ENCODE results near the gene GRM1. TPM values are rescaled to one million over a fixed set of nuclear protein-coding genes. Genes with fewer than 3 reads are reported as not detected.

GRM1 gene
- total and polyA plus RNA-seq, 2 donors (not counting 3 experiments of a cell fraction or from before 2014, with no cell fraction given): 0.07 TPM; not detected in 1

DNA sequence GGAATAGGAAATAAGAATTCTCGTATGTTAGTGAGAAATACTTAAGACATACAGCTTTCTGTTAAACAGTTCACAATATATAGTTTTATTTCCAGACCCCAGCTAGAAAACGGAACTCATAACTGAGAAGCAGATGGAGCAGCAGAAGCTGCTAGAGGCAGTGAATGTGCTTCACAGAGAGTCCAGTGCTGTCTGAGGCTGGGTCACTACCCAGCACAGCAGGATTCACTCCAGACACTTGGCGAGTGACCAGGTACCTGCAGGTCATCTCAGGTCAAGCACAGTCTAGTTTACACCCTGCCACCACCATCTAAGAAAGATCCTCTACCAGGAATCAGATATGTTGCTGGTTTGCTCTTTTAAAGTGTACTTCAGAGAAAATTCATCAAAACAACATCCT is 271.7 kb downstream of the GRM1 start:
- no peak overlapping the region for H3K9ac ChIP-seq (replicated peaks; ENCODE audit: extremely low read depth, insufficient read depth, low read length)
- no TSS peak for BruUV-seq (replicated peaks)
- H3K4me1 ChIP-seq (ENCODE audit: control insufficient read depth, extremely low read depth, insufficient read depth, low read length): peaks cover 2% of the 10 kb centered on the region
- no peak overlapping the region for H3K4me2 ChIP-seq (ENCODE audit: insufficient read depth, low read length)
- POLR2A ChIA-PET: no interaction called here
- no peaks in the 10 kb centered on the region for H4K20me1 ChIP-seq (replicated peaks; ENCODE audit: control insufficient read depth, extremely low read depth, insufficient read depth, low read length)
- H3K27me3 ChIP-seq (ENCODE audit: control insufficient read depth in 2 of 2, insufficient read depth in 2 of 2, low read length in 2 of 2): peaks cover 0 to 2% of the 10 kb centered on the region in 2 experiments
- no peak overlapping the region for H3K27ac ChIP-seq (ENCODE audit: insufficient read depth, low read depth, low read length)
- CTCF ChIA-PET: no interaction called here
- no peak overlapping the region for H2AFZ ChIP-seq (ENCODE audit: low read depth, low read length)
- DNase-seq (ENCODE audit: low read depth, low spot score) (no peak), FAIRE-seq (no peak)
- no peaks in the 10 kb centered on the region for H3K36me3 ChIP-seq (ENCODE audit: control insufficient read depth in 2 of 2, extremely low read depth in 1 of 2, insufficient read depth in 2 of 2, low read length in 2 of 2)
- H3K4me3 ChIP-seq (replicated peaks in 1 of 3; ENCODE audit: insufficient read depth in 1 of 3, low read depth in 1 of 3, low read length in 3 of 3): no peak overlapping the region
- dilution Hi-C loops (cut with MboI; ENCODE audit: extremely low pct_ligation_motif_present, low sequenced_read_pairs): no loop called here
- H3K9me1 ChIP-seq (replicated peaks; ENCODE audit: control insufficient read depth, extremely low read depth, insufficient read depth, low read length): no peaks in the 10 kb centered on the region
- no peaks in the 10 kb centered on the region for H3K79me2 ChIP-seq (ENCODE audit: control insufficient read depth, insufficient read depth, low read length)
- TF ChIP-seq MYC (IDR thresholded peaks at IDR 0.05; ENCODE audit: low read depth, low read length): no peak
- TF ChIP-seq, protein P1, sequence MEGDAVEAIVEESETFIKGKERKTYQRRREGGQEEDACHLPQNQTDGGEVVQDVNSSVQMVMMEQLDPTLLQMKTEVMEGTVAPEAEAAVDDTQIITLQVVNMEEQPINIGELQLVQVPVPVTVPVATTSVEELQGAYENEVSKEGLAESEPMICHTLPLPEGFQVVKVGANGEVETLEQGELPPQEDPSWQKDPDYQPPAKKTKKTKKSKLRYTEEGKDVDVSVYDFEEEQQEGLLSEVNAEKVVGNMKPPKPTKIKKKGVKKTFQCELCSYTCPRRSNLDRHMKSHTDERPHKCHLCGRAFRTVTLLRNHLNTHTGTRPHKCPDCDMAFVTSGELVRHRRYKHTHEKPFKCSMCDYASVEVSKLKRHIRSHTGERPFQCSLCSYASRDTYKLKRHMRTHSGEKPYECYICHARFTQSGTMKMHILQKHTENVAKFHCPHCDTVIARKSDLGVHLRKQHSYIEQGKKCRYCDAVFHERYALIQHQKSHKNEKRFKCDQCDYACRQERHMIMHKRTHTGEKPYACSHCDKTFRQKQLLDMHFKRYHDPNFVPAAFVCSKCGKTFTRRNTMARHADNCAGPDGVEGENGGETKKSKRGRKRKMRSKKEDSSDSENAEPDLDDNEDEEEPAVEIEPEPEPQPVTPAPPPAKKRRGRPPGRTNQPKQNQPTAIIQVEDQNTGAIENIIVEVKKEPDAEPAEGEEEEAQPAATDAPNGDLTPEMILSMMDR (IDR thresholded peaks at IDR 0.05; ENCODE audit: extremely low read depth in 1 of 2, insufficient read depth in 1 of 2, low read depth in 1 of 2, low read length in 2 of 2): no peak
- TF ChIP-seq FOS (IDR thresholded peaks at IDR 0.05; ENCODE audit: borderline replicate concordance, insufficient read depth, low read length): no peak
- TF ChIP-seq, protein P2, sequence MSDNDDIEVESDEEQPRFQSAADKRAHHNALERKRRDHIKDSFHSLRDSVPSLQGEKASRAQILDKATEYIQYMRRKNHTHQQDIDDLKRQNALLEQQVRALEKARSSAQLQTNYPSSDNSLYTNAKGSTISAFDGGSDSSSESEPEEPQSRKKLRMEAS (IDR thresholded peaks at IDR 0.05; ENCODE audit: insufficient read depth, insufficient read length): no peak
- TF ChIP-seq EZH2 (IDR thresholded peaks at IDR 0.05; ENCODE audit: borderline replicate concordance, low read depth, low read length, severe bottlenecking): no peak
- no peaks in the 10 kb centered on the region for H3K9me3 ChIP-seq (replicated peaks; ENCODE audit: control insufficient read depth, insufficient read depth, low read length)
- intact Hi-C loops (cut with micrococcal nuclease): no loop called here

DNA sequence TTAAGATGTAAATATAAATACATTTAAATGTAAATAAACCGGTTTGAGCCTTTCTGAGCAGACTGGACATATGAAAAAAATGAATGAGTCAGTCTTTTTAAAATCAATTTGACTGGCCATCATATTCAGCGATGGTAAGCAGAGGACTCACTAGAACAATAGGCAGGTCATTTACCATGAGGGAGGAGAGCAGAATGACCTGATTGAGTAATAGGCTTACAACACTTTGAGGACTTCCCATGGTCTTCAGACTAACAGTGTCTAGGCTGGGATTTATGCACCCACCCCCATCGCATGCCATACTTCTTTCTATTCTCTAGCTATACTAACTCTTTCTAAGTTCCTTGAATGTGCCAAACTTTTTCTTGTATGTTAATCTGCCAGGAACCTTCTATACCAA is 272.9 kb downstream of the GRM1 start:
- intact Hi-C loops (cut with micrococcal nuclease): no loop called here
- dilution Hi-C loops (cut with MboI; ENCODE audit: extremely low pct_ligation_motif_present, low sequenced_read_pairs): no loop called here
- DNase-seq (ENCODE audit: low read depth, low spot score) (no peak), FAIRE-seq (no peak)
- Histone ChIP-seq H3K4me3 (replicated peaks in 1 of 3; ENCODE audit: insufficient read depth in 1 of 3, low read depth in 1 of 3, low read length in 3 of 3) (no peak overlapping the region), H3K36me3 (ENCODE audit: control insufficient read depth in 2 of 2, extremely low read depth in 1 of 2, insufficient read depth in 2 of 2, low read length in 2 of 2) (no peaks in the 10 kb centered on the region), H3K9me1 (replicated peaks; ENCODE audit: control insufficient read depth, extremely low read depth, insufficient read depth, low read length) (no peaks in the 10 kb centered on the region), H3K4me1 (ENCODE audit: control insufficient read depth, extremely low read depth, insufficient read depth, low read length) (peaks cover 2% of the 10 kb centered on the region), H3K9ac (replicated peaks; ENCODE audit: extremely low read depth, insufficient read depth, low read length) (no peak overlapping the region), H3K4me2 (ENCODE audit: insufficient read depth, low read length) (no peak overlapping the region), H3K27me3 (ENCODE audit: control insufficient read depth in 2 of 2, insufficient read depth in 2 of 2, low read length in 2 of 2) (peaks cover 0 to 2% of the 10 kb centered on the region in 2 experiments), H2AFZ (ENCODE audit: low read depth, low read length) (no peak overlapping the region), H3K27ac (ENCODE audit: insufficient read depth, low read depth, low read length) (no peak overlapping the region), H3K9me3 (replicated peaks; ENCODE audit: control insufficient read depth, insufficient read depth, low read length) (no peaks in the 10 kb centered on the region), H4K20me1 (replicated peaks; ENCODE audit: control insufficient read depth, extremely low read depth, insufficient read depth, low read length) (no peaks in the 10 kb centered on the region), H3K79me2 (ENCODE audit: control insufficient read depth, insufficient read depth, low read length) (no peaks in the 10 kb centered on the region)
- no TSS peak for BruUV-seq (replicated peaks)
- CTCF ChIA-PET: no interaction called here
- TF ChIP-seq FOS (IDR thresholded peaks at IDR 0.05; ENCODE audit: borderline replicate concordance, insufficient read depth, low read length) (no peak), POLR2AphosphoS5 (IDR thresholded peaks at IDR 0.05; ENCODE audit: insufficient read depth, low read depth, low read length) (no peak), POLR2A (IDR thresholded peaks at IDR 0.05; ENCODE audit: low read depth, low read length) (no peak), GATA2 (IDR thresholded peaks at IDR 0.05; ENCODE audit: insufficient read depth, insufficient read length, low read depth, low read length) (no peak), JUN (IDR thresholded peaks at IDR 0.05; ENCODE audit: borderline replicate concordance, insufficient read depth, insufficient read length, low read depth) (no peak), EZH2 (IDR thresholded peaks at IDR 0.05; ENCODE audit: borderline replicate concordance, low read depth, low read length, severe bottlenecking) (no peak)
- TF ChIP-seq, protein P1 (IDR thresholded peaks at IDR 0.05; ENCODE audit: extremely low read depth in 1 of 2, insufficient read depth in 1 of 2, low read depth in 1 of 2, low read length in 2 of 2): no peak
- TF ChIP-seq, protein P2 (IDR thresholded peaks at IDR 0.05; ENCODE audit: insufficient read depth, insufficient read length): no peak
- POLR2A ChIA-PET: no interaction called here

Measured in endothelial cell of umbilical vein (primary cell).